ENCODE measurements around the gene SULT1A1. TPM values are rescaled to one million over a fixed set of nuclear protein-coding genes. Genes with fewer than 3 reads are reported as not detected.
"Not testable (repeated sequence)": the region's sequence is repeated elsewhere in the genome, so short reads cannot be mapped to it uniquely, and the experiment has no call there.

SULT1A1 gene
- total RNA-seq, 1 experiment from 2014 or later = 1.5 TPM

- no peak overlapping the region for H3K4me3 ChIP-seq (ENCODE audit: low read depth in 2 of 2, low read length in 2 of 2)
- H3K9me3 ChIP-seq (ENCODE audit: control insufficient read depth, insufficient read depth, low read depth, low read length) = no peaks in the 10 kb centered on the region
- ChIA-PET POLR2A (no interaction called here), CTCF (no interaction called here)
- no peak for ATAC-seq
- intact Hi-C loops (cut with micrococcal nuclease; ENCODE audit: unreplicated experiment) (no loop called here), in situ Hi-C loops (cut with HindIII; ENCODE audit: low pct_unique_long_range_greater_than_20kb, low sequenced_read_pairs) (no loop called here)
- H3K4me1 ChIP-seq (ENCODE audit: control insufficient read depth, insufficient read depth, low read length) = no peaks in the 10 kb centered on the region
- no peaks in the 10 kb centered on the region for H3K27me3 ChIP-seq (ENCODE audit: control insufficient read depth, insufficient read depth, low read length)
- no peak for DNase-seq (ENCODE audit: low read depth, low spot score)
- H3K27ac ChIP-seq (ENCODE audit: low read length) = no peak overlapping the region
- no peaks in the 10 kb centered on the region for H3K36me3 ChIP-seq (ENCODE audit: control insufficient read depth, insufficient read depth, low read length)
- TF ChIP-seq REST (IDR thresholded peaks at IDR 0.05; ENCODE audit: insufficient read depth in 1 of 2, low read depth in 2 of 2, low read length in 1 of 2) = no peak
- TF ChIP-seq SIN3A (IDR thresholded peaks at IDR 0.05; ENCODE audit: borderline replicate concordance, insufficient read depth, low read depth, low read length) = no peak
- TF ChIP-seq POLR2AphosphoS5 (IDR thresholded peaks at IDR 0.05; ENCODE audit: low read depth, low read length) = no peak
- no peak for TF ChIP-seq TCF7L2 (IDR thresholded peaks at IDR 0.05; ENCODE audit: low read depth, low read length)
- TF ChIP-seq CTCF (IDR thresholded peaks at IDR 0.05) = no peak
- BruUV-seq (replicated peaks) = no TSS peak
These were observed 7.3 kb downstream of the SULT1A1 start for GRCh38 chr16:28602529-28602928.

GRCh38 chr16:28602062-28602461 is 7.8 kb downstream of the SULT1A1 start:
- CTCF ChIA-PET; H3K27me3 ChIP-seq (ENCODE audit: control insufficient read depth, insufficient read depth, low read length); intact Hi-C loops (cut with micrococcal nuclease; ENCODE audit: unreplicated experiment); BruUV-seq (replicated peaks); POLR2A ChIA-PET; H3K4me3 ChIP-seq (ENCODE audit: low read depth in 2 of 2, low read length in 2 of 2); H3K4me1 ChIP-seq (ENCODE audit: control insufficient read depth, insufficient read depth, low read length); H3K36me3 ChIP-seq (ENCODE audit: control insufficient read depth, insufficient read depth, low read length); DNase-seq (ENCODE audit: low read depth, low spot score); in situ Hi-C loops (cut with HindIII; ENCODE audit: low pct_unique_long_range_greater_than_20kb, low sequenced_read_pairs); H3K9me3 ChIP-seq (ENCODE audit: control insufficient read depth, insufficient read depth, low read depth, low read length); H3K27ac ChIP-seq (ENCODE audit: low read length): not testable (repeated sequence)
- peak; percentile 22; the same call in 1 of the 2 replicates for ATAC-seq

GRCh38 chr16:28601589-28601988 is 8.3 kb downstream of the SULT1A1 start:
- ATAC-seq; H3K27me3 ChIP-seq (ENCODE audit: control insufficient read depth, insufficient read depth, low read length); H3K4me1 ChIP-seq (ENCODE audit: control insufficient read depth, insufficient read depth, low read length); H3K4me3 ChIP-seq (ENCODE audit: low read depth in 2 of 2, low read length in 2 of 2); POLR2A ChIA-PET; CTCF ChIA-PET; H3K27ac ChIP-seq (ENCODE audit: low read length); H3K9me3 ChIP-seq (ENCODE audit: control insufficient read depth, insufficient read depth, low read depth, low read length); H3K36me3 ChIP-seq (ENCODE audit: control insufficient read depth, insufficient read depth, low read length); intact Hi-C loops (cut with micrococcal nuclease; ENCODE audit: unreplicated experiment); in situ Hi-C loops (cut with HindIII; ENCODE audit: low pct_unique_long_range_greater_than_20kb, low sequenced_read_pairs); BruUV-seq (replicated peaks); DNase-seq (ENCODE audit: low read depth, low spot score): not testable (repeated sequence)

- in situ Hi-C loops (cut with HindIII; ENCODE audit: low pct_unique_long_range_greater_than_20kb, low sequenced_read_pairs); BruUV-seq (replicated peaks); H3K36me3 ChIP-seq (ENCODE audit: control insufficient read depth, insufficient read depth, low read length); intact Hi-C loops (cut with micrococcal nuclease; ENCODE audit: unreplicated experiment); DNase-seq (ENCODE audit: low read depth, low spot score); CTCF ChIA-PET; H3K27ac ChIP-seq (ENCODE audit: low read length); POLR2A ChIA-PET; ATAC-seq; H3K4me3 ChIP-seq (ENCODE audit: low read depth in 2 of 2, low read length in 2 of 2); H3K4me1 ChIP-seq (ENCODE audit: control insufficient read depth, insufficient read depth, low read length); H3K27me3 ChIP-seq (ENCODE audit: control insufficient read depth, insufficient read depth, low read length); H3K9me3 ChIP-seq (ENCODE audit: control insufficient read depth, insufficient read depth, low read depth, low read length): not testable (repeated sequence)
These were observed 8.9 kb downstream of the SULT1A1 start for GRCh38 chr16:28600965-28601364.

GRCh38 chr16:28599377-28600285 is 10.2 kb downstream of the SULT1A1 start:
- H3K27me3 ChIP-seq (ENCODE audit: control insufficient read depth, insufficient read depth, low read length); H3K4me1 ChIP-seq (ENCODE audit: control insufficient read depth, insufficient read depth, low read length); H3K36me3 ChIP-seq (ENCODE audit: control insufficient read depth, insufficient read depth, low read length); BruUV-seq (replicated peaks); H3K9me3 ChIP-seq (ENCODE audit: control insufficient read depth, insufficient read depth, low read depth, low read length); H3K27ac ChIP-seq (ENCODE audit: low read length); in situ Hi-C loops (cut with HindIII; ENCODE audit: low pct_unique_long_range_greater_than_20kb, low sequenced_read_pairs); POLR2A ChIA-PET; H3K4me3 ChIP-seq (ENCODE audit: low read depth in 2 of 2, low read length in 2 of 2); intact Hi-C loops (cut with micrococcal nuclease; ENCODE audit: unreplicated experiment); CTCF ChIA-PET; DNase-seq (ENCODE audit: low read depth, low spot score): not testable (repeated sequence)
- peak; percentile 32; the same call in 1 of the 2 replicates for ATAC-seq

All from Panc1 (cell line).